ENCODE data around the gene CADM2. TPM values are rescaled to one million over a fixed set of nuclear protein-coding genes. Genes with fewer than 3 reads are reported as not detected.

Gene CADM2
- total RNA-seq, 4 donors from 2014 or later: 1.2 to 22.3 (median 2.4) TPM

- no peaks in the 10 kb centered on the region for H3K9me3 ChIP-seq
- H3K27ac ChIP-seq: no peak overlapping the region
- no peaks in the 10 kb centered on the region for H3K36me3 ChIP-seq
- TF ChIP-seq POLR2A (IDR thresholded peaks at IDR 0.05): no peak
- TF ChIP-seq CTCF (IDR thresholded peaks at IDR 0.05): no peak
- no peak overlapping the region for H3K4me3 ChIP-seq
- H3K4me1 ChIP-seq: no peaks in the 10 kb centered on the region
- DNase-seq: no peak
- H3K27me3 ChIP-seq: no peaks in the 10 kb centered on the region
These were observed 883.3 kb downstream of the CADM2 start for GRCh38 chr3:85842081-85842480.

- Histone ChIP-seq H3K9me3 (no peaks in the 10 kb centered on the region), H3K27me3 (no peaks in the 10 kb centered on the region), H3K4me3 (no peak overlapping the region), H3K36me3 (no peaks in the 10 kb centered on the region), H3K4me1 (no peaks in the 10 kb centered on the region), H3K27ac (no peak overlapping the region)
- DNase-seq: no peak
- no peak for TF ChIP-seq POLR2A (IDR thresholded peaks at IDR 0.05)
- TF ChIP-seq CTCF (IDR thresholded peaks at IDR 0.05): no peak
These were observed 888.2 kb downstream of the CADM2 start for GRCh38 chr3:85846940-85847339.

GRCh38 chr3:85851071-85851470 is 892.3 kb downstream of the CADM2 start:
- Histone ChIP-seq H3K36me3 (no peaks in the 10 kb centered on the region), H3K27me3 (no peaks in the 10 kb centered on the region), H3K4me3 (no peak overlapping the region), H3K27ac (no peak overlapping the region), H3K4me1 (no peaks in the 10 kb centered on the region), H3K9me3 (no peaks in the 10 kb centered on the region)
- no peak for DNase-seq
- no peak for TF ChIP-seq CTCF (IDR thresholded peaks at IDR 0.05)
- TF ChIP-seq POLR2A (IDR thresholded peaks at IDR 0.05): no peak

- H3K4me1 ChIP-seq: no peaks in the 10 kb centered on the region
- H3K27ac ChIP-seq: no peak overlapping the region
- no peak for DNase-seq
- no peak for TF ChIP-seq CTCF (IDR thresholded peaks at IDR 0.05)
- no peak for TF ChIP-seq POLR2A (IDR thresholded peaks at IDR 0.05)
- H3K9me3 ChIP-seq: no peaks in the 10 kb centered on the region
- H3K4me3 ChIP-seq: no peak overlapping the region
- H3K27me3 ChIP-seq: no peaks in the 10 kb centered on the region
- no peaks in the 10 kb centered on the region for H3K36me3 ChIP-seq
These were observed 895.0 kb downstream of the CADM2 start for GRCh38 chr3:85853805-85854204.

GRCh38 chr3:85862893-85863455 is 904.2 kb downstream of the CADM2 start:
- no peak for TF ChIP-seq CTCF (IDR thresholded peaks at IDR 0.05)
- no peak for TF ChIP-seq POLR2A (IDR thresholded peaks at IDR 0.05)
- Histone ChIP-seq H3K27me3 (no peaks in the 10 kb centered on the region), H3K36me3 (no peaks in the 10 kb centered on the region), H3K9me3 (no peaks in the 10 kb centered on the region), H3K27ac (no peak overlapping the region), H3K4me1 (no peaks in the 10 kb centered on the region), H3K4me3 (no peak overlapping the region)
- DNase-seq: no peak

- Histone ChIP-seq H3K9me3 (no peaks in the 10 kb centered on the region), H3K36me3 (no peaks in the 10 kb centered on the region), H3K4me1 (no peaks in the 10 kb centered on the region), H3K27ac (no peak overlapping the region), H3K27me3 (no peaks in the 10 kb centered on the region), H3K4me3 (no peak overlapping the region)
- DNase-seq: no peak
- no peak for TF ChIP-seq CTCF (IDR thresholded peaks at IDR 0.05)
- TF ChIP-seq POLR2A (IDR thresholded peaks at IDR 0.05): no peak
These were observed 906.1 kb downstream of the CADM2 start for GRCh38 chr3:85864896-85865295.
